NCI-H345 (cell line): Measurements from ENCODE around the gene TDRD7.
"Not testable (repeated sequence)": the region's sequence is repeated elsewhere in the genome, so short reads cannot be mapped to it uniquely, and the experiment has no call there.

Experiments used
- DNase-seq: peaks from one replicate; lab custom pipeline; 2025; lab: John Stamatoyannopoulos, UW

TDRD7 gene

GRCh38 chr9:97474372-97474925, 62.6 kb downstream of the TDRD7 start:
- DNase-seq, result no peak

- peak; percentile 2 for DNase-seq
These were observed 63.2 kb downstream of the TDRD7 start for GRCh38 chr9:97475059-97475458.

GRCh38 chr9:97478301-97478981, 66.5 kb downstream of the TDRD7 start:
- DNase-seq, result no peak

- DNase-seq, result no peak
These were observed 67.7 kb downstream of the TDRD7 start for GRCh38 chr9:97479496-97480159.

- DNase-seq, result no peak
These were observed 68.3 kb downstream of the TDRD7 start for GRCh38 chr9:97480174-97480573.

- no peak for DNase-seq
These were observed 68.9 kb downstream of the TDRD7 start for GRCh38 chr9:97480749-97481148.

- DNase-seq, result no peak
These were observed 72.2 kb downstream of the TDRD7 start for GRCh38 chr9:97484134-97484533.

- DNase-seq, result no peak
These were observed 75.2 kb downstream of the TDRD7 start for GRCh38 chr9:97487107-97487506.

- DNase-seq, result no peak
These were observed 76.0 kb downstream of the TDRD7 start for GRCh38 chr9:97487861-97488260.

- DNase-seq, result no peak
These were observed 79.5 kb downstream of the TDRD7 start for GRCh38 chr9:97491216-97491999.

GRCh38 chr9:97497558-97498375, 85.9 kb downstream of the TDRD7 start:
- DNase-seq, result not testable (repeated sequence)

GRCh38 chr9:97498846-97499245, 87.0 kb downstream of the TDRD7 start:
- not testable (repeated sequence) for DNase-seq

GRCh38 chr9:97500263-97500662, 88.4 kb downstream of the TDRD7 start:
- DNase-seq, result no peak

GRCh38 chr9:97500765-97501176, 88.9 kb downstream of the TDRD7 start:
- no peak for DNase-seq

GRCh38 chr9:97501177-97501971, 89.5 kb downstream of the TDRD7 start, which contains the start of gene TMOD1:
TMOD1 (plus strand) TSS chr9:97501666; CDS start chr9:97524189, 22,523 bp downstream.
- peak; percentile 68 for DNase-seq

GRCh38 chr9:97501972-97502221, 90.0 kb downstream of the TDRD7 start:
- no peak for DNase-seq

GRCh38 chr9:97502222-97502983, 90.5 kb downstream of the TDRD7 start:
- no peak for DNase-seq

GRCh38 chr9:97502984-97503861, 91.3 kb downstream of the TDRD7 start:
- no peak for DNase-seq

GRCh38 chr9:97503862-97504210, 91.9 kb downstream of the TDRD7 start:
- no peak for DNase-seq
